ENCODE measurements around the gene SLC49A3.
"Not testable (repeated sequence)": the region's sequence is repeated elsewhere in the genome, so short reads cannot be mapped to it uniquely, and the experiment has no call there.

The SLC49A3 gene

DNA sequence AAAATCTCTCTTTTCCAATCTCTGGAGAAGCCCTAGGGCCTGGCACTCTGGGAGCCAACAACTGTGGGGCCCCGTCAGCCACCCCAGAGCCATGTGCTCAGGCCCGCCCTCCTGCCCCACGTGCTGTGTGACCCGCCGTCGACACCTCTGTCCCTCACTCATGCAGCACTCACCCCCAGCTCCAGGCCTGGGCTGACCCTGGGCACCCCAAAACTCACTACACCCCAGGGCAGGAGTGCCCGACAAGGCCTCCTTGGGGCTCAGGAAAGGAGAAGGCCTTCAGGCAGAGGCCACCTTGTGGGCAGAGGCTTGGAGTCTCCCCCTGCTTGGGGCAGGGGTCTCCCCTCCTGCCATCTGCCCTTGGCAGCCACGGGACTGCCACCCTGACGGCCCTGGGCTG lies 8.9 kb downstream of the SLC49A3 start:
- no peak for DNase-seq

DNA sequence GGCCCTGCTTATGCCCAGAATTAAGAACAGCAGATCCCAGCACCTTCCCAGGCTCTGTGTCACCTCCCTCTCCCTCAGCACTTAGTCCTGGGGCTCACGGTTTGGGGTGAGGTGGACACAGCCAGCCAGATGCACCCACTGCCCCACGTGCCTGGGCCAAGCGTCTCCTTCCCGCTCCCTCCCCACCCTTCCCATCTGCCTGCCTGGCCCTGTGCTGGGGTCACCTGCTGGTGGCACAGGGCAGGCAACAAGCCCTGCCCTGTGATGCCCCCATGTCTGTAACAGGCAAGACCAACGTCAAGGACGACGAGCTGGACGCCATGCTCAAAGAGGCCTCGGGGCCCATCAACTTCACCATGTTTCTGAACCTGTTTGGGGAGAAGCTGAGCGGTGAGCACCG lies 9.3 kb downstream of the SLC49A3 start:
- DNase-seq: no peak

DNA sequence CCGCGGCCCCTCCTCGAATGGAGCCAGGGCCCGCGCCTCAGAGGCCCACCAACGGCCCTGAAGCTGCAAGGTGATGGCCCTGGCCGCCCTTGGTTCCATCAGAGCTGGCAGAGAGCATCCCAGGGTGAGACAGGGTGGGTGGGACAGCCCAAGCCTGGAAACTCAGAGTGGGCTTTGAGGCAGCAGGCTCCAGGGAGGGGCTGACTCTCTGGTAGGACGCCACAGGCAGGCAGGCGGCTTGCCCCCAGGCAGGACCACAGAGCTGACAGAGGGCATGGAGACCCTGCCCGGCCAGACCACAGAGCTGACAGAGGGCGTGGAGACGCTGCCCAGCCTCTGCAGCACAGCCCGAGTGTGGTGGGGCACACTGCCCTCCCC lies 9.9 kb downstream of the SLC49A3 start:
- DNase-seq: no peak

DNA sequence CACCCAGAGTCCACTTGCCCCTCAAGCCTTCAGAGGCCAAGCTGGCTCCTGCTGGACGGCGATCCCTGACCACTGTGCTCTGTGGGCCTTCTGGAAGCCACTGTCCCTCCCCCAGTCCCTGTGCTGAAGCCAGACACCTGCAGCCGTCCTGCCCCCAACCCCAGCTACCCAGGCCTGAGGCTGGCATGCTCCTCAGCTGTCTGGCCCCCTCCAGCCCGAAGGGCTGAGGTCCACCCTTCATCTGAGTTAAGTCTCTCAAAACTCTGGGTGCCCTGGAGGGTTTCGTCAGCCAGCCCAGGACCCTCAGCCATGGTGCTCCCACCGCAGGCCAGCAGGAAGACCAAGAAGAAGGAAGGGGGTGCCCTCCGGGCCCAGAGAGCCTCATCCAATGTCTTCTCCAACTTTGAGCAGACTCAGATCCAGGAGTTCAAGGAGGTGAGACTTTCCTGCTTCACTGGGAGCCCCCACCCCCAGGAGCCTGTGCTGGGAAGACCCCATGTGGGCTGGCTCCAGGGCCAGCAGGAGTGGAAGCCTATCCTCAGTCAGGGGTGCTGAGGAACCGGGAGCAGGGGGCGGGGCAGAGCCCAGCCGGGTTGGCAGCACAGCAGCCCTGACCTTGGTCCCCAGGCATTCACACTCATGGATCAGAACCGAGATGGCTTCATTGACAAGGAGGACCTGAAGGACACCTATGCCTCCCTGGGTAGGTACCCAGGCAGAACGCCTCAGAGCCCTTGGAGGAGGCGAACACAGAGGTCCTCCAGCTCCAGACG lies 10.4 kb downstream of the SLC49A3 start:
- DNase-seq: no peak

DNA sequence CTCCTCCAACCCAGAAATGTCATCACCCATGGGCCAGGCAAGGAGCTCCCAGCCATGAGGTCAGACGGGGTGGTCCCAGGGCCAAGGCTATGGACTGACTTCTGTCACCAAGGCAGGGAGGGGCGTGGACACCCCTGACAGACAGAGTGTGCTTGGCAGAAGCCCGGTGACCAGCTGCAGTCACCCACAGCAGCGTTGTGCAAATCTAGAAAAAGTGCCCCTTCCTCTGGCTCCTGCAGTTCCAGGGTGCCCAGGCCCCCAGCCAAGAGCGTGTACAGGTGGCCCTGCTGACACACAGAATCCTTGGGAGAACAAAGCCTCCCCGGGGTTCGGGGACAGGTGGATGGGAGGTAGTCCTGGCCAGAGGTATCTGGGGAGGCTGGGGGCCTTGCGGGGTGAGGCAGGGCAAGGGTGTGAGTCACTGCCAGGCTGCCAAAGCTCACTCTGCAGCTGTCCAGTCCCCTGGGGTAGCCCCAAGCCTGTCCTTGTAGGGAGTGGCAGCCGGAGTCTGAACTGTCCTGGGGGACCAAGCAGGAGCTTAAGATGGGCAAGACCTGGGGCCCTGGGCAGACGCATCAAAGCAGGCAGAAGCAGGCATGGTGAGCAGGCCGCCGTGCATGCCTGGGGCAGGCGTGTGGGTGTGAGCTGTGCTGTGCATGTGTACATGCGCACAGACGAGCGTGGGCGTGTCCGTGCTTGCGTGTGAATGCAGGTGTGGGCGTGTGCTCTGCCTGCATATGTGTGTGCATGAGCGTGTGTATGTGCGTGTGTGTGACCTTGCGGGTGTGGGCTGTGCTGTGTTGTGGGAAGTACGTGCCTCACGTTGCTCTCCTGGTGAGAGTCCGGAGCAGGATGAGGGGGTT lies 11.3 kb downstream of the SLC49A3 start:
- DNase-seq: no peak

DNA sequence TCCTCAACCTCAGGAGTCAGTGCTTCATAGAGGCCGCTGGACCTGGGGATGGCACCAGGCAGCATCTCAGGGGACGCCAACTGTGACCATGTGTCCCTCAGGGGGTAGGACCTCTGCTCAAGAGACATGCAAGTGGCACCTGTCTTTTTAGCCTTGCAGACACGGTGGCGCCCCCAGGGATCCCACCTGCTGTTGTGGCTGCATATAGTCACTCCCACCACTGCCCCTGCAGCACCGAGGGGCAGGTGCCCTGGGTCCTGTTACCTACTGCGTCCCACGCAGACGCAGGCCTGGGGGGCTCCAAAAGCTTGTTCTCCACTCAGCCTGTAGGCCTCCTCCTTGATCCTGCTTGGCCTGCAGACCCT lies 12.1 kb downstream of the SLC49A3 start:
- no peak for DNase-seq

DNA sequence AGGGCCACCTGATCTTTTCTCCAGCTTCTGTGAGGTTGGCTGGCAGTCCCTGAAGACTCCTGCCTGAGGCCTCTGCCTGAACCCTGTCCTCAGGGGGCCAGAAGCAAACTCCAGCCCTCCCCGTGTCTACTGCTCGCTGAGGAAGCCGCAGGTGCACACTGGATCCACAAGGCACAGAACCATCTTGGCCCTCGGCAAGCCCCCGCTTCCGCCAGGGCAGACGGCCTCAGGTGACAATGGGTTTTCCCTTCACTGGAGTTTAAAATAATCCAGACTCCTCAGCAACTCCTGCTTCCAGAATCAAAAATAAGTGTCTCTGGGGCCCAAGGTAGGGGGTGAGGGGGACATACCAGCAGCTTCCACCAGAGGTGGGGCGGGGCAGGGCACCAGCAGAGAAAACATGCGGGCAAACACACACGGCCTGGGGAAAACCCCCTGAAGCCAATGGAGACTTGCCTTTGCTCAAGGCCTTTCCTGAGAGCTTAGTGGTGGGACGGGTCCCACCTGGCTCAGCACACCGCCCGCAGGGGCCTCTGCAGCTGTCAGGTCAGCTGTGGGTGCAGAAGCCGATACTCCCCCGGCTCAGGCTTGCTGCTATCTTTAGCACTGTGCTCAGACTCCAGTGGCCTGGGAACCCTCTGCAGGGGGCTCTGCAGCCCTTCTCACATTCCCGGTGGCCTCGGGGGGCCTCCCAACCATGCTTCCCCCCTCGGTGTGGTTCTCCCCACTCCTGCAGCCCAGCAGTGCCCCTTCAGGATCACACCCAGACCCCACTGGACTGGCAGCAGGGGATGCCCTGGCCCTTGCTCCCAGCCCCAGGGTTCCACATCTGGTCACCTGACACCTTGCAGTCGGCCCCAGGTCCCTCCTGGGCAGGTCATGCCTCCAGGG lies 12.7 kb downstream of the SLC49A3 start:
- DNase-seq: no peak

DNA sequence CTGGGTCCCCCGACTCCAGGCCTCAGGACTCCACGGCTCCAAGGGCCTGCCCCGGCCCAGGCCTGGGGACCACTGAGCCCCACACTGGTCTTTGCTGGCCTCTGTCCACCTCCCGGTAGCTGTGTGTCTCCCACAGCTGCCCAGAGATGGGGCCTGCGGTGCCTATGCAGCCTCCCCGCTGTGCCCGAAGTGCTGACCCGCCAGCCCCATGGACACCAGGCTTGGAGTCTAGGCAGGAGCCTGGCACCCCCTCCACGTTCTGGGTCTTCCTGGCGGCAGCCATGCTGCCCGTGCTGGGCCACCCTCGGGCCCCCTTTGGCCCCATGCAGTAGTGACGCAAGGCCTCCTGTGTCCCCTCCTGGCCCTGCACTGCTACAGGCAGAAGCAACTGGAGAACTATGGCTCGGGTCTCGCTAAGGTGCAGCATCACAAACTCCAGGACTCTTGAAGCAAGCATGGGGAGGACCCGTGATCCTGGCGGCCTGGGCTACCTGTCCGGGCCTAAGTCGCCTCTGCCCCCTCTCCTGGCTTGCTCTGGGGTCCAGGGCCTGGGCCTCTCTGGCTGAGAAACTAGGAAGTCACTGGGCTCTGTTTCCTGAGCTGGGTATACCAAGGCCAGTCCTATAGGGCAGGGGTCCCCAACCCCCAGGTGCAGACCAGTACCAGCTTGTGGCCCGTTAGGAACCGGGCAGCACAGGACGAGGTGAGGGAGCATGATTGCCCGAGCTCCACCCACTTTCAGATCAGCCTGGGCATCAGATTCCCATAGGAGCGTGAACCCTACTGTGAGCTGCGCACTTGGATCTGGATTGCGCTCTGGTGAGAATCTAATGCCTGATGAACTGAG lies 13.7 kb downstream of the SLC49A3 start:
- no peak for DNase-seq

DNA sequence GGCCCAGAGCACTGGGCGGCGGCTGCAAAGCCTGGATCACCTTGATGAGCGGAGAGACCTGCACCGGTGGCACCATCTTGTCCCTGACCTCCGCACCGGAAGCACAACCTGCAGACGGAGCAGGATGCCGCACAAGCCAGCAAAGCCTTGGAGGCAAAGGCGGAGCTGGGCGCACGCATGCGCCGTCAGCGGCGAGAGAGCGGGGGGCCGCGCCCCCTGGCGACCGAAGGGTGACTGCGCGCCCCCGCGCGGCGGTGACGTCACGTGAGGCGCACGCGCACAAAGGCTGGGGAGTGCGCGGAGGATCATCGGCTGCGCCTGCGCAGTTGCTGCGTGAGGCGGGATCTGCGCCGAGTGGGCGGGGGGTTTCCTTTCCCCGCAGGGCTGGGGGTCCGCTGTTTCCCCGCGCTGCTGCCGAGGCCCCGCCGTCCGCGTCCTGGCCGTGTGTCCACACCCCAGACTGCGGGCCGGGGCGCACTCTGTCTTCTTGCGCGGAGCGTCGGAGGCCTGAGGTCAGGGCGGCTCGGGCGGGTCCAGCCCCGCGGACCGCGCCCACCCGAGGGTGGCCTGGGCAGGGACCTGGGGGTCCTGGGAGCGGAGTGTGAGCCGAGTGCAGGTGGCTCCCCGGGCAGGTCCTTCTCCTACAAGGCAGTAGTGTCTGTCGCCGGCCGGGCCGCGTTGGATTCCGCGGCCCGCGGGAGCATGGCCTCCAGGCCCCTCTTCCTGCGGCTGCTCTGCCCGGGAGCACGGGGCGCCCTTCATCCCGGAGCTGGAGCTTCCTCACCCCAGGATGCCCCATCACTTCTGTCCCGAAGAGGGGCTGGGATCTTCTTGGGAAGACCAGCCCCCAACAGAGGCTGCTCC lies 14.5 kb downstream of the SLC49A3 start, which contains the start of the genes ATP5ME and MYL5:
Gene ATP5ME, minus strand, starts transcription at position 105 of the 864 bp plus-strand sequence. Its CDS starts 29 bp downstream, at position 76.
Gene MYL5, plus strand, starts transcription at position 371 of the 864 bp plus-strand sequence. CDS start 3,485 bp downstream, outside the sequence.
- peak; percentile 59 for DNase-seq

DNA sequence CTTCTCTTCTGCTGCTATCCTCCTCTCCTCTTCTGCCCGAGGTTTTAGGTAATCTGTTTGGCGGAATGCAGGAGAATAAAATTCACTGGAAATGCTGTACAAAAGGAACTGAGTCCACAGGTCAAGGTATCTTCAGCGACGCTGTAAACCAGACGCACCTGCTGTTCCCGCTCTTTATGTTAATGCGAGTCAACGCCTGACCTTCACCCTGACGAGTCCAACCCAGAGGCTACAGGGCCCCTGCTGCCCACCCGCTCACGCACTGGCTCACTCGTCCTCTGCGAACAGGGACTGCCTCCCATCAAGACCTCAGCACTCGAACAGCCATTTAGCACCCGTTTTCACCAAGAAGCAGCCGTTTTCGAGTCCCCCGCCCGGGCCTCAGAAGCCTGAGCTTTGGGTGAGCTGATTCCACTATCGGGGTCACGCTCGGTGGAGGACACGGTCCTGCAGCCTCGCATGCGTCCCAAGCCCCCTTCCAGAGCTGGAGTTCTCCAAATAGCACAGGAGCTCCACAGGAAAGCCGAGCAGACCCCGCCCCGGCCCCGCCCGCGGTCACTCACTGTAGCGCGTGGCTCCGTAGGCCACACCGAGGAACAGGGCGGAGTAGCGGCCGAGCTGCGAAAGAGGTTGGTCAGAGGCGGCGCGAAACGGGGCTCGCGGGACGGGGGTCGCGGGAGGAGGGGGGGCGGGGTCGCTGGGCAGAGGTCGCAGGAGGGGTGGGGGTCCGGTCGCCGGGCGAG lies 15.4 kb downstream of the SLC49A3 start:
- no peak for DNase-seq

DNA sequence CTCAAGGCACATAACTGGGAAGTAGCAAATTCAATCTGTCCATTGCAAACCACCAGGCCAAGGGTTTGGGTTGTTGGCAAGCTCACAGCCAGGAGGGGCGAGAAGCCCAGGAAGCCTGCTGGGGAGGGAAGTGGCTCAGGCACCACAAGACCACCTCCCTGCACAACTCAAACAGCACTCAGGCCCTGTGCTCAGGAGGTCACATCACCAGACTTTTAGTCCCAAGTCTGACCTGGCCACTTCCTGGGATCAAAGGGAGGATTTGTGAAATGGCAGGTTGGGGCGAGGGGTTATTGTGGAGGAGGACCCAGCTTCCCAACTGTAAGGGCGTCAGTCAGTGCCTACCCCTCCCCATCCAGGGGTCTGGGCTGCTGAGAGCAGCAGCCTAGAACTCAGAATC lies 17.2 kb downstream of the SLC49A3 start:
- DNase-seq: no peak

DNA sequence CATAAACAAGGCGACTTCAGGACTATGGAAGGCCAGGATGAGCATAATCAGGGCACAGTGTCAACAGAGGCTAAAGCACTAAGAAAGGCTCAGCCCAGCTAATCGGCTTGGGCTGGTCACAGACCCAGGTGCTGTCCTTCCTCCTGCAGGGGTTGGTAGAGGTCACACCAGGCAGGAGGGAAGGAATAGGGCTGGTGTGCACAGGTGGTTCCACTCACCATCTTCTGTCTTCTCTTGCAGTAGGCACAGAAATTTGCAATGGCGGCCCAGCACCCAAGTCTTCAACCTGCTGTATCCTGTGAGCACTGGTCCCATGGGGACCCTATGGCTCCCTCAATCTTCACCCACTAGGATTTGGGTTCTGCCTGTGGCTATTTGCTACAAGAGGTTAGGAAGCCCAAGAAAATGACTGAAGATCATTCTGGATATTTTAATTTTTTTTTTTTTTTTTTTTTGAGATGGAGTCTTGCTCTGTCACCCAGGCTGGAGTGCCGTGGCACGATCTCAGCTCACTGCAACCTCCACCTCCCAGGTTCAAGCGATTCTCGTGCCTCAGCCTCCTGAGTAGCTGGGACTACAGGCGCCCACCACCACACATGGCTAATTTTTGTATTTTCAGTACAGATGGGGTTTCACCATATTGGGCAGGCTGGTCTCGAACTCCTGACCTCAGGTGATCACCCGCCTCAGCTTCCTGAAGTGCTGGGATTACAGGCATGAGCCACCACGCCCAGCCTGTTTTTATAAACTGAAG lies 19.0 kb downstream of the SLC49A3 start:
- DNase-seq: not testable (repeated sequence)

DNA sequence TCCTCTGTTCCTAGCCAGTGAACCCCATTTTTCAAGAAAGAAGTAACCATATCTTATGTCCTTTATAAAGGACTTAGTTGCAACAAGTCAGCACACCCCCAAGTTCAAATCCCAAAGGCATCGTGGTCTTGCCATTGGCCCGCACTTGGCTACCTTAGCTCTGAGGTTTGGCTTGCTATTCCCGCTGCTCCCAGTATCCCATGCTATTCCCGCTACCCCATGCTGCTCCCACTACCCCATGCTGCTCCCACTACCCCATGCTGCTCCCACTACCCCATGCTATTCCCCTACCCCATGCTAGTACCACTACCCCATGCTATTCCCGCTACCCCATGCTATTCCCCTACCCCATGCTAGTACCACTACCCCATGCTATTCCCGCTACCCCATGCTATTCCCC lies 20.7 kb downstream of the SLC49A3 start:
- DNase-seq: not testable (repeated sequence)

DNA sequence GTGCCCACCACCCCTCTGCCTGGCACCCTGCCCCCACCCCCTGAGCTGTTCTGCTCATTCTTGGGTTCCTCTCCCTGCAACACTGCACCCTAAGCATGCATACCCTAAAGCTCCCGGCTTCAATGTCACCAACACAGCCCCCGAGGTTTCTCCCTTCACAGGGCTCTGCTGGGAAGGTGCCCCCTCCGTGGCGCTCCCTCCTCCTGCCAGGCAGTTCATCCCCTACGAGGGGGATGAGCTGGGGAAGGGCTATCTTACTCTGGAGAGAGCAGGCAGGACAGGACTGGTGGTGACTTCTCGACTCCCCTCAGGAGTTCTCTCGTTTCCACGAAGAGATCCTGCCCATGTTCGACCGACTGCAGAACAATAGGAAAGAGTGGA lies 21.4 kb downstream of the SLC49A3 start:
- DNase-seq: no peak

DNA sequence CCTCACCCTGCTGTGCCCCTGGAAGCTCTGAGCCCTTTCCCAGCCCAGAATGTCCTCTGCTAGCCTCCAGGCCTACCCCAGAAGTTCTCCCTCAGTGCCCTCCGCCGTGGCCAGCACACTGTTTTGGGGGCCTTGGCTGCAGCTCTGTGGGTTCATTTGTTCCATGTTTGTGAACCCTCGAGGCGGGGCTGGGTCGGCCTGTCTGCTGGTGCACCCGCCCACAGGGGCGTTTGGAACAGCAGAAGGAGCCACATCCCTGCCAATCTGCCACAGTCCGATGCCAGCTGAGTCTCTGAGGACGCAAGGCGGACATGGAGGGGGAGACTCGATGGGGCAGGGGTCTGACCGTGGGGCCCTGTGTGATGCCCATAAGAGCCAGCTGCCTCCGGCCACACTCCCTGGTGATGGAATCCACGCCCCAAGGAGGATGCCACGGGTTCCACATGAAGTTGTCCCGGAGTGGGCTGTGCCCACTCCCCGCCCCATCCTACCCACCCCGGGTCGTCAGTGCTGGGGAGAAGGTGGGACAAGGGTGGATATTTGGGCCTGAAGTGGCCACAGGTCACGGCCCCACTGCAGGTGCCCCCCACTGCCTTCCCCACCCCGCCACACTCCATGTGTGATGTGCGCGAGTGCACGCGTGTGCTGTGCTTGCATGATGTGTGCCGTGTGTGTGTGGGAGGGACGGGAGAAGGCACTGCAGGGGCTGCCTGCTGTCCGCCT lies 22.0 kb downstream of the SLC49A3 start:
- no peak for DNase-seq

DNA sequence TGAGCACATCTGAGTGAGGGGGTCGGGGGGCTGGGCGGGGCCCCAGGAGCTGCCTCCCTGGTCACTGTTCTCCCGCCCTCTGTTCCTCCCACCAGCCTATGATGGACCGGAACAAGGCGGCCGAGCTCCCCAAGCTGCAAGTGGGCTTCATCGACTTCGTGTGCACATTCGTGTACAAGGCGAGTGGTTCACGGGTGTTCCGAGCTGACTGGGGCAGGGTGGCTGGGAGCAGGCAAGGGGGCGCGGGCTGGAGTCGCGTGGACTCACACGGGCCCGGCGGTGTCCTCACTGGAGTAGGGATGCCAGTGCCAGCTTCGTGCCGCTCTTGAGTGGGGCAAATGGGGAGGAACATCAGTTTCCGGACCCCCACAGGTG lies 22.5 kb downstream of the SLC49A3 start:
- no peak for DNase-seq

DNA sequence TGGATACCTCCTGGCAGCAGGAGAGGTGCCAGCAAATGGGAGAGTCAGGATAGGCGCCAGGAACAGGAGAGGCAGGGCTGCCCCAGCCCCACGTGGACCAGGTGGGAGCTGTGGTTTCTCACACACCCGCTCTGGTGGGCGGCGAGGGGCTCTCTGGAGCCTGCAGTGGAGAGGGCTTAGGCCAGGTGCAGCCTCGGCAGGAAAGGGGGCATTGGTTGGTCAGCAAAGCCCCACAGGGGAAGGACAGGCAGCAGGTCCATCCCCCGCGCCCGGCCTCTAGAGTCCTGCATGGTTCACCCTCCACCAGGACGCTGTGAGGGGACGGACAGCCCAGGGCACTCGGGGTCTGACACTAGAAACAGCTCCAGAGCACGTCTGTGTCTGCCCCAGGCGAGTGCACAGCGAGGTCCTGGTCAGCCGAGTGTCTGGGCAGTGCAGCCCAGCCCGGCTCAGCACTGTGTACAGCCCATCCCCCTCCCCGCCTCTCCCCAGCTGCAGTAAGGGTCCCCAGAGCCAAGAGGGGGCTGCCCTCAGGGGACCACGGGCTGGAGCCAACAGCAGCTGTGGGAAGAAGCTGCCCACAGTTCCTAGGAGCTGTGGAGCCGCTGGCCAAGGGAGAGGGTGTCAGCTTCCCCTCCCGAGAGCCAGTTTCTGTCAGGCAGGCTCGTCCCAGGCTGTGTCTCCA lies 23.1 kb downstream of the SLC49A3 start:
- DNase-seq: no peak

DNA sequence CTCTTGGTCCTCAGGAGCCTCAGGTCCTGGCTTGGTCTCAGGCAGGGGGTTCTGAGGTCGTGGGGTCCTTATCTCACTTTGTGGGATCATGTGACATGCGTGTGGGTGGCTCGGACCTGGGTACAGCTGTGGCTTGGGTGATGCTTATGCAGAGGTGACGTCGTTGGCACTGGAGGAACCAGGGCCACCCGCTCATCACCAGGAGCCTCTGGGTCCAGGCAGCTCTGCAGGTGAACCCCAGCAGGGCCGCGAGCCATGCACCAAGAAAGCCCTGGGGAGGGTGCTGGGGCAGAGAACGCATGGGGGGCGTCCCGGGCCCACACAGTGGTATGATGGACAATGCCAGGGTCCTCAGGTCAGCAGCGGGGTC lies 23.6 kb downstream of the SLC49A3 start:
- no peak for DNase-seq

Data from NCI-H1417 treated with DMSO at 0.1 percent for 48 hours (cell line).